Psoas muscle (tissue), 8 donors: ENCODE measurements around the gene TMEM44. TPM values are rescaled to one million over a fixed set of nuclear protein-coding genes. Genes with fewer than 3 reads are reported as not detected.

Source experiments
- ATAC-seq, 4 donors: fragments of 200-7000 bp; cut with Tn5 transposase; one replicate each; pipeline ENCODE4 v1.9.1; 2020; ENCODE audit warnings: moderate library complexity in 3 of 4, mild to moderate bottlenecking in 2 of 4
- DNase-seq, 2 donors: peaks; one replicate each; pipeline ENCODE4 v3.0.0-alpha.2; 2020
- H3K27ac ChIP-seq: fragments of 200-600 bp; one replicate; pipeline ENCODE4 v1.8.0; 2022
- H3K27me3 ChIP-seq, 3 donors: fragments of 200-600 bp in 1 of 3; one replicate each; pipeline versions ENCODE4 v1.6.1 to v1.8.0; 2013 to 2022; ENCODE audit warnings: low read length in 2 of 3, mild to moderate bottlenecking in 2 of 3, moderate library complexity in 1 of 3; ENCODE audit not compliant: insufficient read depth in 3 of 3
- H3K36me3 ChIP-seq, 2 donors: fragments of 200-600 bp in 1 of 2; one replicate each; pipeline versions ENCODE4 v1.6.1 to v1.8.0; 2013 to 2022; ENCODE audit warnings: low read depth in 1 of 2, mild to moderate bottlenecking in 1 of 2, moderate library complexity in 1 of 2; ENCODE audit not compliant: insufficient read depth in 1 of 2
- H3K4me1 ChIP-seq: fragments of 200-600 bp; one replicate; pipeline ENCODE4 v1.8.0; 2022
- H3K4me3 ChIP-seq: fragments of 200-600 bp; one replicate; pipeline ENCODE4 v1.8.0; 2022; ENCODE audit warnings: mild to moderate bottlenecking
- H3K9me3 ChIP-seq: fragments of 200-600 bp; one replicate; pipeline ENCODE4 v1.8.0; 2022
- WGBS, 3 donors: extraction: QIAGEN DNeasy Blood & Tissue Kit; methylation state at CpG; one replicate each; pipeline versions ENCODE4 v1.1.6 to v1.1.7; 2013; 5-methylcytosine and 5-hydroxymethylcytosine counted together
- intact Hi-C, 2 donors: fragments of 100-400 bp; cut with DNase I; formaldehyde crosslinking; loops; one replicate each; pipeline versions ENCODE4 v1.11.0 to v1.14.2; 2022
- polyA plus RNA-seq, 3 donors: library from polyadenylated mRNA; stranded (reverse); fragments of 200-250 nt; gene quantifications; one replicate each; pipeline ENCODE4 v1.2.3, GENCODE V29; 2013
- total RNA-seq, 4 donors: library from RNA; stranded (reverse); fragmentation: NEBNext Ultra II Directional in 2 of 4; extraction: Animal tissue kit (Norgen Biotek cat#: 25700) in 2 of 4; gene quantifications; one replicate each; pipeline versions ENCODE4 v1.2.1 to v1.2.4, GENCODE V29; 2021 to 2023
- TF ChIP-seq, protein P1 (sequence below): fragments of 200-600 bp; IDR thresholded peaks from one replicate; pipeline ENCODE4 v1.8.0; 2022; ENCODE audit warnings: antibody characterized with exemption
- donor health status: healthy with polysubstance abuse.
- donor health status: DM: no; HTN: no; CAD: no; lungs with moderate emphysema.
- donor health status: Bipolar disorder and iron deficiency.
- donor health status: healthy.
- donor health status: DM: yes; HTN: yes; CAD: no.
- donor health status: DM: no; HTN: no; CAD: no.
- donor health status: DM: no; HTN: no; CAD: no.
- donor health status: DM: yes; HTN: yes; CAD: no.

TMEM44 gene
- total and polyA plus RNA-seq, 7 donors: 2.0 to 4.4 (median 3.1) TPM

GRCh38 chr3:194582196-194582905 is 50.9 kb downstream of the TMEM44 start:
- WGBS, 3 donors: 94 to 96% (median 95%) methylated on average over 24 of the region's 24 CpGs
- Histone ChIP-seq H3K4me1 (peaks cover 12% of the 10 kb centered on the region), H3K36me3 (no peaks in the 10 kb centered on the region), H3K4me3 (no peak overlapping the region), H3K27me3 (no peaks in the 10 kb centered on the region), H3K9me3 (no peaks in the 10 kb centered on the region), H3K27ac (no peak overlapping the region)
- ATAC-seq (no peak), DNase-seq (no peak)
- TF ChIP-seq, protein P1, sequence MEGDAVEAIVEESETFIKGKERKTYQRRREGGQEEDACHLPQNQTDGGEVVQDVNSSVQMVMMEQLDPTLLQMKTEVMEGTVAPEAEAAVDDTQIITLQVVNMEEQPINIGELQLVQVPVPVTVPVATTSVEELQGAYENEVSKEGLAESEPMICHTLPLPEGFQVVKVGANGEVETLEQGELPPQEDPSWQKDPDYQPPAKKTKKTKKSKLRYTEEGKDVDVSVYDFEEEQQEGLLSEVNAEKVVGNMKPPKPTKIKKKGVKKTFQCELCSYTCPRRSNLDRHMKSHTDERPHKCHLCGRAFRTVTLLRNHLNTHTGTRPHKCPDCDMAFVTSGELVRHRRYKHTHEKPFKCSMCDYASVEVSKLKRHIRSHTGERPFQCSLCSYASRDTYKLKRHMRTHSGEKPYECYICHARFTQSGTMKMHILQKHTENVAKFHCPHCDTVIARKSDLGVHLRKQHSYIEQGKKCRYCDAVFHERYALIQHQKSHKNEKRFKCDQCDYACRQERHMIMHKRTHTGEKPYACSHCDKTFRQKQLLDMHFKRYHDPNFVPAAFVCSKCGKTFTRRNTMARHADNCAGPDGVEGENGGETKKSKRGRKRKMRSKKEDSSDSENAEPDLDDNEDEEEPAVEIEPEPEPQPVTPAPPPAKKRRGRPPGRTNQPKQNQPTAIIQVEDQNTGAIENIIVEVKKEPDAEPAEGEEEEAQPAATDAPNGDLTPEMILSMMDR: no peak
- intact Hi-C loops: loop anchor here in 1 of 2 donors (5.0 kb wide), 1 partner anchor 95 kb away; the partner anchor contains the start of gene ATP13A3

DNA sequence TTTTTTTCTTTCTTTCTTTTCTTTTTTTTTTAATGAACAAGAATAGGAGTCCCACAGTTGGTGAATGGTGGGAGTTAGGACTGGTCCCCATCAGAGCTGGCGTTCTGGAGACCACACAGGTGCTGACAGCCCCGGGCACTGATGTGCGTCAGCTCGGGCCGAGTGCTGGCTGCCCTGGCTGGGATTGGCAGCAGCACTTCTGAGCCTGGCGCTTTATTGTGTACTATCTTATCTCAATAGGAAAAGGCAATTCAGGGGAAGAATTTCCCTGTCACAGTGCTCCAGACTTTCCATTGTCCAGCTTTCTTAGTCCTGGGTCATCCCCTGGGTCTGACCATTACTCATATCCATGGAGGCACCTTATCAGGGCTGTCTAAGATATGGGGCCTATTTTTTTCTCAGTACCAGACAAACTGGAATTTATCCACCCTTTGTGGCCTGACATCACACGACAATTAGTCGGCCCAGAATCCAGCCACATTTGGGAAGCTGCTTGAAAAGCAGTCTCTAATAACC is 54.1 kb downstream of the TMEM44 start:
- Histone ChIP-seq H3K27me3 (peaks cover 0 to 3% (median 0%) of the 10 kb centered on the region in 3 donors), H3K27ac (no peak overlapping the region), H3K4me1 (peaks cover 7% of the 10 kb centered on the region), H3K36me3 (no peaks in the 10 kb centered on the region), H3K4me3 (no peak overlapping the region), H3K9me3 (no peaks in the 10 kb centered on the region)
- whole genome bisulfite sequencing, 3 donors: 72 to 82% (median 80%) methylated on average over 8 of the region's 8 CpGs
- no peak for DNase-seq
- intact Hi-C loops: no loop called here
- no peak for ATAC-seq
- TF ChIP-seq, protein P1: no peak

DNA sequence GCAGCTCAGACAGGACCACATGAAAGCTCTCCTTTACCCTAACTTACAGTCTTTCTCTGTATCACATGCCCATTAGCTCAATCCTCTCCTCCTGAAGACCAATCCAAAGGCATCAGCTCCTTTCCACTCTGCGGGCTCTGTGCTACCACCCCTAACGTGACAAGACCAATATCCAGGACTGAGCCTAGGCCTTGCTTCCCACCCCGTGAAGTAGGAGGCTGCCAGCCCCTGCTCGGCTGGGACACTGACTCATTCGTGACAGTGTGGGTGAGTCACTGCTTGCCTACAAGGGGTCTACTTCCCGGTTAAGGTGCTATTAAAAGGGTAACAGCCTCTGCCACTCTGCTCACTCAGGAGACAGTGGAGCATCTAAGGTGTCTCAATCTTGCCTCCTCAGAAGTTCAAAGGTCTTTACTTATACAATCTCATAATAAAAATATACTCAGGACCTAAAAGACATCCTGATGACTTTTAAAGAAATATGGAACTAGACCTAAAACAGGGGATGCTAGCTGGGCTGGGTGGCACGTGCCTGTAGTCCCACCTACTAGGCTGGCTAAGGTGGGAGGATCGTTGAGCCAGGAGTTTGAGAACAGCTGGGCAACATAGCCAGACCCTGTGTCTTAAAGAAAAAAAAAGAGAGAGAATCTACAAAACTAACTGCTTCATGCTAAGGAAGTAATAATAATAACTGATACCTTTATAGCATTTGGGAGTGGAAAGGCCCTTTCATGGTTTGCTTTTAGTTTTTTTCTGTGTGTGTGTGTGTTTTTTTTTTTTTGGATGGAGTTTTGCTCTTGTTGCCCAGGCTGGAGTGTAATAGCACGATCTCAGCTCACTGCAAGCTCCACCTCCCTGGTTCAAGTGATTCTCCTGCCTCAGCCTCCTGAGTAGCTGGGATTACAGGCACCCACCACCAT is 55.0 kb downstream of the TMEM44 start:
- WGBS, 3 donors: 39 to 53% (median 41%) methylated on average over 9 of the region's 9 CpGs
- Histone ChIP-seq H3K27me3 (peaks cover 0 to 3% (median 0%) of the 10 kb centered on the region in 3 donors), H3K9me3 (no peaks in the 10 kb centered on the region), H3K4me1 (peaks cover 7% of the 10 kb centered on the region), H3K4me3 (no peak overlapping the region), H3K27ac (no peak overlapping the region), H3K36me3 (no peaks in the 10 kb centered on the region)
- ATAC-seq (peak; percentile 52 to 79 (median 74)), DNase-seq (peak in 1 of 2 donors; percentile 60)
- intact Hi-C loops: no loop called here
- TF ChIP-seq, protein P1: no peak

DNA sequence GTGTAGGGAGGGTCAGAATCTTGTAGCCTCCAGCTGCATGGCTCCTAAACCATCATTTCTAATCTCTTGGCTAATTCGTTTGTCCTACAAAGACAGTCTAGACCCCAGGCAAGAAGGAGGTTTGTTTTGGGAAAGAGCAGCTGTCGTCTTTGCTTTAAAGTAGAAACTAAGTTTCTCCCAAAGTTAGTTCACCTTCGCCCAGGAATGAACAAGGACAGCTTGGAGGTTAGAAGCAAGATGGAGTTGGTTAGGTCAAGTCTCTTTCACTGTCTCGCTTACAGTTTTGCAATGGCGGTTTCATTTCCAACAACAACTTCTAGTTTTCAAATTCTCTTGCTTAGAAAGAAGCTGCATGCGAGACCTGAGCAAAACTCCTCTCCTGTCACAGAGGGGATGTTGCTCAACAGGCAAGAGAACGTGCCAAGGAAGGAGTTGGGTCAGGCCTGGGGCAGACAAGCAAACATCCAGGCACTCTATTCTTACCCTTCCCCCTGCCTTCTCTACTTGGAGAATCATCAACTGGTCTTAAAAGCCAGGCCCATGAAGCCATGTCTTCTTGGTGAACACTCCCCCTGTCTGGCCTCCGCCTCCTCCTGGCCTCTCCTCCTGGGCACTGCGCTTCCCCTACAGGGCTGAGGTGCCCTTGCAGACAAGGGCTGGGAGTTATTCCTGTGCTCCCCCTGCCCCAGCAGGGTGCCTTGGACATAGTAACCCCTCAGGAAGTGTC is 57.6 kb downstream of the TMEM44 start:
- DNase-seq: peak; percentile 49 to 54
- Histone ChIP-seq H3K27ac (no peak overlapping the region), H3K4me3 (no peak overlapping the region), H3K4me1 (peaks cover 19% of the 10 kb centered on the region), H3K27me3 (peaks cover 0 to 7% (median 0%) of the 10 kb centered on the region in 3 donors), H3K36me3 (no peaks in the 10 kb centered on the region), H3K9me3 (no peaks in the 10 kb centered on the region)
- intact Hi-C loops: no loop called here
- peak; percentile 31 to 43 (median 41) for ATAC-seq
- TF ChIP-seq, protein P1: no peak
- WGBS, 3 donors: 73 to 83% (median 73%) methylated on average over 9 of the region's 9 CpGs
